PC-9 (cell line): ENCODE measurements around the gene ARHGAP24.

ENCODE experiments used
- EZH2 ChIP-seq: fragments of 200-600 bp; sonication (generic); IDR thresholded peaks from 2 replicates; pipeline ENCODE4 v1.8.0; 2017; ENCODE audit warnings: antibody characterized with exemption, low read depth
- TF ChIP-seq, protein P1 (sequence below): fragments of 200-600 bp; sonication (generic); conservative IDR thresholded peaks from 2 replicates; pipeline ENCODE4 v1.6.1; 2017; ENCODE audit warnings: mixed run types, antibody characterized with exemption, mild to moderate bottlenecking, moderate library complexity

DNA sequence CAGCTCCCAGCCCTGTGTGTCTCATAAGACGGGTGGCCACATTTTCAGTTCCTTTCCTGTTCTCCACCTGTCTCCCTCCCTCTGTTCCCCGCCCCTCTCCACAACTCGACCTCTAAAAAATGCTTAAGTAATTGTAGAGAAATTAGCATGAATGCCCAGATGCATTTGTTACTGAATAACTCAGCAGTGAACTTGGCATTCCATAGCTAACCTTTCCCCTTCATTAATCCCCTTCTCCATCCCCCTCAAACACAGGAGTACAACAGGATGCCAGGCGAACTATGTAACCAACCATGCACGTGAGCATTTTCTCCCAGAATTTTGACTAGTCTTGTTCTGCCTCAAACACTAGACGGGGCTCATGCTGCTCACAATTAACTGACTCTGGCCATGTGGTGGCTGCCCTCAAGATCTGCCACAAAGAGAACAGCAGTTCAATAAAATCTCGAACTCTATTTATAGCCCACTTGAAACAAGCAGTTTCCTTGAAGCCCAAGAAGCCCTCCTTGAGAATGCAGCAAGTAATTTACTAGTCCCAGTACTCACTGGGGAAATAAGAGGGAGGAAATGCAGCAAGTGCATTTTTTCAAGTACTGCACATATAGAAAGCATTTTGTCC lies 351.2 kb downstream of the ARHGAP24 start:
- TF ChIP-seq, protein P1, sequence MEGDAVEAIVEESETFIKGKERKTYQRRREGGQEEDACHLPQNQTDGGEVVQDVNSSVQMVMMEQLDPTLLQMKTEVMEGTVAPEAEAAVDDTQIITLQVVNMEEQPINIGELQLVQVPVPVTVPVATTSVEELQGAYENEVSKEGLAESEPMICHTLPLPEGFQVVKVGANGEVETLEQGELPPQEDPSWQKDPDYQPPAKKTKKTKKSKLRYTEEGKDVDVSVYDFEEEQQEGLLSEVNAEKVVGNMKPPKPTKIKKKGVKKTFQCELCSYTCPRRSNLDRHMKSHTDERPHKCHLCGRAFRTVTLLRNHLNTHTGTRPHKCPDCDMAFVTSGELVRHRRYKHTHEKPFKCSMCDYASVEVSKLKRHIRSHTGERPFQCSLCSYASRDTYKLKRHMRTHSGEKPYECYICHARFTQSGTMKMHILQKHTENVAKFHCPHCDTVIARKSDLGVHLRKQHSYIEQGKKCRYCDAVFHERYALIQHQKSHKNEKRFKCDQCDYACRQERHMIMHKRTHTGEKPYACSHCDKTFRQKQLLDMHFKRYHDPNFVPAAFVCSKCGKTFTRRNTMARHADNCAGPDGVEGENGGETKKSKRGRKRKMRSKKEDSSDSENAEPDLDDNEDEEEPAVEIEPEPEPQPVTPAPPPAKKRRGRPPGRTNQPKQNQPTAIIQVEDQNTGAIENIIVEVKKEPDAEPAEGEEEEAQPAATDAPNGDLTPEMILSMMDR: no peak
- TF ChIP-seq EZH2: no peak
